NCI-H1092 treated with DMSO at 0.1 percent for 48 hours (cell line): Measurements from ENCODE around the gene RETREG3.

ENCODE experiments used
- DNase-seq: peaks from one replicate; lab custom pipeline; 2025; lab: John Stamatoyannopoulos, UW

Gene RETREG3

DNA sequence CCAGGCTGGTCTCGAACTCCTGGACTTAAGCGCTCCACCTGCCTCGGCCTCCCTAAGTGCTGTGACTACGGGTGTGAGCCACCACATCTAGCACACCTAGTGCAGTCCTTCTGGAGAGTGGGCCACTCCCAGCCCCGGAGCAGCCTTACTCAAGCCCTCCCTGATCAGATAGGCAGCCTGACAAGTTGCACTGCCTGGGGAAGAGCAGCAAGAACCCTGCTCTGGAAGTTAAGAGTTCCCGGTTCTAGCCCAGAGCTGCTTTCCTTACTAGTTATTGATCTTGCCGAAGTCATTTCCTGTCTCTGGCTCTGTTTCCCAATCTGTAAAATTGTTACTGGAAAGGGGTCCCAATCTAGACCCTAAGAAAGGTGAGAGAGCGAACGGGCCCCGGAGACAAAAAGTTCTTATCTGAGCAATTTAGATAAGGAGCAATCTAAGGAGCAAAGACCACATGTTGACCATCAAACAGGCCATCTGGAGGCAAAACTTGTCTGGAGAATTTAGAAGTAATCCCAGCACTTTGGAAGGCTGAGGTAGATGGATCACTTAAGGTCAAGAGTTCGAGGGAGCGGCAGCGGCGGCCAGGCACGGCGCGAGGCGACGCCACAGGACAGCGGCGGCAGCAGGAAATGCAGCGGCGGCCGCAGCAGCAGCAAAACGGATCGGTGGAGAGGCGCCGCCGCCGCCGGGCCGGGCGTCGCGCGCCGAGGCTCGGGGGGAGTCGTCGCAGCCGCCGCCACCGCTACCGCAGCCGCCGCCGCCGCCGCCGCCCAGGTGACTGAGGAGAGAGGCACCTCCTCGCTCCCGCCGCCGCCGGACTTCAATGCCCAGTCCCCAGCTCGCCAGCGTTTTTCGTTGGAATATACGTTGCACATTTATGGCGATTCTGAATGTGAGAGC, 77.5 kb downstream of the RETREG3 start:
- DNase-seq = peak; percentile 56

DNA sequence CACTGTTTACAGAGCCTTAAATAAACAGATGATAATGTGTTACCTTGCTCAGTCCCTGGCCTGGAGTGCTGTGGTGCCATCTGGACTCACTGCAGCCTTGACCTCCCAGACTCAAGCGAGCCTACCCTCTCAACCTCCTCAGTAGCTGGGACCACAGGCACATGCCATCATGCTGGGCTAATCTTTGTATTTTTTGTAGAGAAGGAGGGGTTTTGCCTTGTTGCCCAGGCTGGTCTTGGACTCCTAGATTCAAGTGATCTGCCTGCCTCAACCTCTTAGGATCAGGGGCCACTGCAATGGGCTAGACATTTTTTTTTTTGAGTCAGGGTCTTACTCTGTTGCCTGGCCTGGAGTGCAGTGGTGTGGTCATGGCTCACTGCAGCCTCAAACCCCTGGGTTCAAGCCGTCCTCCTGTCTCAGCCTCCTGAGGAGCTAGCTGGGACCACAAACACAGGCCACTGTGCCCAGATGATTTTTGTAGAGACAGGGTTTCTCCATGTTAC, 78.2 kb downstream of the RETREG3 start:
- peak; percentile 13 for DNase-seq
